Fibroblast of lung (primary cell): ENCODE results near the gene CALCOCO2. TPM values are rescaled to one million over a fixed set of nuclear protein-coding genes. Genes with fewer than 3 reads are reported as not detected.
"Not testable (repeated sequence)": the region's sequence is repeated elsewhere in the genome, so short reads cannot be mapped to it uniquely, and the experiment has no call there.

Experiments used
- DNase-seq, 2 donors: peaks; one replicate each; pipeline versions ENCODE4 v3.0.0 to v3.0.0-alpha.2; 2010; ENCODE audit warnings: low read depth in 2 of 2
- H2AFZ ChIP-seq: 2 replicates; pipeline ENCODE4 v1.5.1; 2012; ENCODE audit warnings: low read length, control low read depth, inconsistent platforms
- H3K27ac ChIP-seq: 2 replicates; pipeline ENCODE4 v1.5.1; 2011; ENCODE audit warnings: low read length, control low read depth; ENCODE audit not compliant: insufficient read depth
- H3K27me3 ChIP-seq: 2 replicates; pipeline ENCODE4 v1.5.1; 2011; ENCODE audit warnings: mild to moderate bottlenecking, low read length; ENCODE audit not compliant: control insufficient read depth, insufficient read depth
- H3K36me3 ChIP-seq: 2 replicates; pipeline ENCODE4 v1.5.1; 2011; ENCODE audit warnings: low read length; ENCODE audit not compliant: control insufficient read depth, insufficient read depth
- H3K4me1 ChIP-seq: 2 replicates; pipeline ENCODE4 v1.5.1; 2011; ENCODE audit warnings: low read length; ENCODE audit not compliant: control insufficient read depth, insufficient read depth; ENCODE audit errors: extremely low read depth
- H3K4me2 ChIP-seq: 2 replicates; pipeline ENCODE4 v1.5.1; 2011; ENCODE audit warnings: low read length, control low read depth; ENCODE audit not compliant: insufficient read depth; ENCODE audit errors: extremely low read depth
- H3K4me3 ChIP-seq, 4 experiments: fragments of 200-600 bp in 1 of 4; sonication (generic) in 1 of 4; replicated peaks in 1 of 4; 2 replicates each; pipeline ENCODE4 v1.5.1; 2011 to 2016; ENCODE audit warnings: low read length in 4 of 4, low read depth in 3 of 4, mild to moderate bottlenecking in 3 of 4, control low read depth in 2 of 4, inconsistent platforms in 1 of 4, mixed read lengths in 1 of 4; ENCODE audit not compliant: insufficient read depth in 1 of 4; ENCODE audit errors: control extremely low read depth in 1 of 4
- H3K79me2 ChIP-seq: 2 replicates; pipeline ENCODE4 v1.5.1; 2012; ENCODE audit warnings: mild to moderate bottlenecking, low read length, inconsistent platforms; ENCODE audit not compliant: control insufficient read depth, insufficient read depth
- H3K9ac ChIP-seq: 2 replicates; pipeline ENCODE4 v1.5.1; 2011; ENCODE audit warnings: mild to moderate bottlenecking, low read length, control low read depth; ENCODE audit not compliant: insufficient read depth
- H3K9me3 ChIP-seq: 2 replicates; pipeline ENCODE4 v1.5.1; 2012; ENCODE audit warnings: low read depth, low read length; ENCODE audit not compliant: control insufficient read depth, insufficient read depth
- H4K20me1 ChIP-seq: 2 replicates; pipeline ENCODE4 v1.5.1; 2011; ENCODE audit warnings: low read length; ENCODE audit not compliant: control insufficient read depth, insufficient read depth; ENCODE audit errors: extremely low read depth
- CTCF ChIP-seq, 2 donors: IDR thresholded peaks in 1 of 2; conservative IDR thresholded peaks in 1 of 2; 1 replicate in 1 of 2; 2 replicates in 1 of 2; pipeline ENCODE4 v1.5.1; 2011 to 2012; ENCODE audit warnings: low read length in 2 of 2, control low read depth in 1 of 2, inconsistent platforms in 1 of 2, low read depth in 1 of 2, mild to moderate bottlenecking in 1 of 2
- EZH2 ChIP-seq: IDR thresholded peaks from 2 replicates; pipeline ENCODE4 v1.5.1; 2012; ENCODE audit warnings: low read length, control low read depth, mild to moderate bottlenecking; ENCODE audit errors: missing control alignments
- polyA plus RNA-seq, 2 donors: library from polyadenylated mRNA; depleted of rRNA in 1 of 2; stranded (reverse) in 1 of 2; unstranded in 1 of 2; fragments of >200 nt; gene quantifications; 2 replicates each; pipeline ENCODE4 v1.2.1, GENCODE V29; 2011 to 2012; ENCODE audit warnings: missing spikeins in 1 of 2
- total RNA-seq: library from RNA; depleted of rRNA; stranded (reverse); fragments of >200 nt; gene quantifications from 2 replicates; pipeline ENCODE4 v1.2.1, GENCODE V29; 2014

Gene CALCOCO2
- total and polyA plus RNA-seq, 2 donors (not counting 1 experiment from before 2014, with no cell fraction given): 65.1 to 164 TPM

- DNase-seq: no peak
Observed at GRCh38 chr17:48831549-48831883, 681 bp downstream of the CALCOCO2 start.

GRCh38 chr17:48834973-48835372 lies 4.1 kb downstream of the CALCOCO2 start:
- H4K20me1 ChIP-seq: no peaks in the 10 kb centered on the region
- H3K9me3 ChIP-seq: no peaks in the 10 kb centered on the region
- no peaks in the 10 kb centered on the region for H3K27me3 ChIP-seq
- H2AFZ ChIP-seq: no peak overlapping the region
- no peak overlapping the region for H3K27ac ChIP-seq
- H3K9ac ChIP-seq: no peak overlapping the region
- peaks cover 29% of the 10 kb centered on the region for H3K79me2 ChIP-seq
- H3K4me3 ChIP-seq: no peak overlapping the region
- peaks cover 2% of the 10 kb centered on the region for H3K4me1 ChIP-seq
- no peak for DNase-seq
- H3K36me3 ChIP-seq: no peaks in the 10 kb centered on the region
- no peak overlapping the region for H3K4me2 ChIP-seq
- TF ChIP-seq CTCF (conservative IDR thresholded peaks at IDR 0.05 in 1 of 2, IDR thresholded peaks at IDR 0.05 in 1 of 2; ENCODE audit: low read depth in 1 of 2, low read length in 2 of 2) (no peak), EZH2 (no peak)

More at GRCh38 chr17:48831549-48831883, 681 bp downstream of the CALCOCO2 start:
- no peak for TF ChIP-seq EZH2
- TF ChIP-seq CTCF (conservative IDR thresholded peaks at IDR 0.05 in 1 of 2, IDR thresholded peaks at IDR 0.05 in 1 of 2; ENCODE audit: low read depth in 1 of 2, low read length in 2 of 2): no peak
- H3K4me1 ChIP-seq: no peaks in the 10 kb centered on the region
- no peaks in the 10 kb centered on the region for H3K27me3 ChIP-seq
- no peaks in the 10 kb centered on the region for H4K20me1 ChIP-seq
- H2AFZ ChIP-seq: peak overlapping the region; percentile 73
- no peaks in the 10 kb centered on the region for H3K9me3 ChIP-seq
- peak overlapping the region; percentile 83 for H3K9ac ChIP-seq
- H3K4me2 ChIP-seq: peak overlapping the region; percentile 94
- peak overlapping the region; percentile 90 for H3K27ac ChIP-seq
- H3K79me2 ChIP-seq: peaks cover 23% of the 10 kb centered on the region
- H3K36me3 ChIP-seq: no peaks in the 10 kb centered on the region
- peak overlapping the region; percentile 48 to 96 (median 83) for H3K4me3 ChIP-seq

GRCh38 chr17:48835971-48836370 lies 5.1 kb downstream of the CALCOCO2 start:
- Histone ChIP-seq H2AFZ (no peak overlapping the region), H3K9ac (no peak overlapping the region), H3K79me2 (peaks cover 32% of the 10 kb centered on the region), H3K4me2 (no peak overlapping the region), H3K27ac (no peak overlapping the region), H3K4me3 (no peak overlapping the region), H3K36me3 (no peaks in the 10 kb centered on the region), H3K9me3 (no peaks in the 10 kb centered on the region), H3K4me1 (peaks cover 6% of the 10 kb centered on the region), H4K20me1 (no peaks in the 10 kb centered on the region), H3K27me3 (no peaks in the 10 kb centered on the region)
- TF ChIP-seq CTCF (conservative IDR thresholded peaks at IDR 0.05 in 1 of 2, IDR thresholded peaks at IDR 0.05 in 1 of 2; ENCODE audit: low read depth in 1 of 2, low read length in 2 of 2) (no peak), EZH2 (no peak)
- no peak for DNase-seq

- H3K4me3 ChIP-seq, DNase-seq, H3K9me3 ChIP-seq, H3K27me3 ChIP-seq, H3K4me2 ChIP-seq, H2AFZ ChIP-seq, H4K20me1 ChIP-seq, H3K36me3 ChIP-seq, H3K9ac ChIP-seq, H3K27ac ChIP-seq: not testable (repeated sequence)
- Histone ChIP-seq H3K79me2 (peaks cover 24% of the 10 kb centered on the region), H3K4me1 (peaks cover 16% of the 10 kb centered on the region)
Observed at GRCh38 chr17:48837458-48837857, 6.6 kb downstream of the CALCOCO2 start.
